AG09319 (cell line): Measurements from ENCODE around the gene SMIM14.
"Not testable (repeated sequence)": the region's sequence is repeated elsewhere in the genome, so short reads cannot be mapped to it uniquely, and the experiment has no call there.

Experiments
- DNase-seq: peaks from one replicate; pipeline ENCODE4 v3.0.0-alpha.2; 2010; ENCODE audit warnings: low read depth; ENCODE audit errors: extremely low read depth
- CTCF ChIP-seq: IDR thresholded peaks from 2 replicates; pipeline ENCODE4 v1.5.1; 2011; ENCODE audit warnings: low read depth, mild to moderate bottlenecking, inconsistent platforms, low read length, moderate library complexity

SMIM14 gene

GRCh38 chr4:39626261-39626660 is 12.4 kb downstream of the SMIM14 start:
- no peak for DNase-seq
- TF ChIP-seq CTCF, result no peak

- no peak for TF ChIP-seq CTCF
- no peak for DNase-seq
Measured at GRCh38 chr4:39621582-39621981, 17.1 kb downstream of the SMIM14 start.

DNA sequence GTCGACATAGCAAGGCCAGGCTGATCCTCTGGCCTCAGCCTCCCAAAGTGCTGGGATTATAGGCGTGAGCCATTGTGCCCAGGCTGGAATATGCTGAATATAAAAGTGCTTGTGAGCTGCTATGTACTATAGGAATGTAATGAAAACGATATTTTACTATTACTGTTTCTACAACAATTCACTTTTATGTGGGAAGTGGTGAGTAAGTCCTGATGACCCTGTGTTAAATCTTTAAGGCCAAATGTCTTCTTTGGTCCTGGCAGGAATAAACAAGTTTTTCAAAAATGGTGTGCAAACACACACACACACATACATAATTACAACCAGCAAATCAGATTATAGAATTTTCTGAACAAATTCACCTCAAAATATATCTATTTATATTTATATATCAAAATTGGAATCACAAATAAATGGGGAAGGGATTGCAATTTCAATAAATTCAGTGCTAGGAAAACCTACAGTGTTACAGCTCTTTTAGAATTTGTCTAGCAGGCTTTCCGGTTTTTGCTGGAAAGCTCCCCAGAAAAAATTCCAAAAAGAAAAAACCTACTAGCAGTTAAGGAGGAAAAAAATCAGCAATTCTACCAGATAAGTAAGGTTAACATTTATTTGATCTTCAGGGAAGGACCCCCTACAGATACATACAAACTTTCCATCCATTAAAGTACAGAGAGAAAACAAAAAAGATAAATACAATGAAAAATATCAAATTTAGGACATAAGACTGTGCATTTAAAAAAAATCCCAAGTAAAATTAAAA is 17.9 kb downstream of the SMIM14 start:
- no peak for TF ChIP-seq CTCF
- DNase-seq, result no peak

DNA sequence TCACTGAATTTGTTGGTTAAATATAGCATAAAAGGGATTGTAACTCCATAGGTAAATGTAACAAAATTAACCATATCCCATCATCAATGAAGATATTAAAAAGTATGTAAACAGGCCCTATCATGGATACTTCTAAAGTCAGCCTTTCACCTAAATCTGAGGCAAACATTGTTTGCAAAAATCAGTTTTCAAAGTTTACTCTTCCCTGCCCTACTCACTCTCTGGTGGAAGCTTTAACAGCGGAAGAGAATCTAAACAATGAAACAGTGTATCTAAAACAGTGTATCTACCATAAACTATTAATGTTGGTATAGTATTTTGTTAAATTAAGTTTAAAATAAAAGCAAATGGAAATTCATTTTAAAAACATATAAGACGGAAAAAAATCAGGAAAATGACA is 21.1 kb downstream of the SMIM14 start:
- DNase-seq, result no peak
- no peak for TF ChIP-seq CTCF

DNA sequence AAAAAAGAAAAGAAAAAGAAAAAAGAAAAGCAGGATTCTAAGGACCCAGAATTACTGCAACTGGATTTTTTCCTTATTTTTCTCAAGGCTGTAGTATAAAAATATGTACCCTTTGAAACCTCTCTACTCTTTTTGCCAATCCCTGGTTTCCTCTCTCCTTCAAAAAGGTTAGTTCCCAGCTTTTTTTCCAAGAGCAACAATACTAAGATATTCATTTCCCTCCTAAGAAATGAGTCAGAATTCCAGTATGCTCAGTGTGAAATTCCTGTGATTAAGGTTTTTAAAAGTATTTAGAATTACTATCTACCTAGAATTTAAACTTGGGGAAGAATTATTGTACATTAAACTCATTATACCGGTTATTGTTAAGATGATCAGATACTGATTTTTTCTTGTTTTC is 22.0 kb downstream of the SMIM14 start:
- no peak for DNase-seq
- TF ChIP-seq CTCF, result no peak

DNA sequence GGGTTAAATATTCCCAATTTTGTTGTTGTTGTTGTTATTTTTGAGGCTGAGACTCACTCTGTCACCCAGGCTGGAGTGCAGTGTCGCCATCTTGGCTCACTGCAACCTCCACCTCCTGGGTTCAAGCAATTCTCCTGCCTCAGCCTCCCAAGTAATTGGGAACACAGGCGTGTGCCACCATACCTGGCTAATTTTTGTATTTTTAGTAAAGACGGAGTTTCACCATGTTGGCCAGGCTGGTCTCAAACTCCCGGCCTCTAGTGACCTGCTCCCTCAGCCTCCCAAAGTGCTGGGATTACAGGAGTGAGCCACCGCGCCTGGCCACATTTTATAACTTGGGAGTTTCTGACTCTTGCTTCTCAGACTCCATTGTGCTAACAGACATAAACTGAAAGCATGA is 22.6 kb downstream of the SMIM14 start:
- DNase-seq, result not testable (repeated sequence)

GRCh38 chr4:39614487-39615162 is 24.0 kb downstream of the SMIM14 start:
- no peak for DNase-seq
- no peak for TF ChIP-seq CTCF
